Astrocyte of the cerebellum (primary cell): ENCODE data around the gene ITPKA.

Experiments used
- DNase-seq: peaks from one replicate; pipeline ENCODE4 v3.0.0-alpha.2; 2011; ENCODE audit warnings: low read depth
- H3K4me3 ChIP-seq: 2 replicates; pipeline ENCODE4 v1.5.1; 2011; ENCODE audit warnings: mild to moderate bottlenecking, low read depth, low read length, moderate library complexity
- in situ Hi-C: cut with HindIII; loops from 2 replicates; pipeline ENCODE4 v1.10.0; 2017; ENCODE audit warnings: low sequenced_read_pairs
- TF ChIP-seq, protein P1 (sequence below): IDR thresholded peaks from 2 replicates; pipeline ENCODE4 v1.5.1; 2012; ENCODE audit warnings: low read length, low read depth, moderate library complexity, mild to moderate bottlenecking; ENCODE audit errors: missing control alignments

ITPKA gene

GRCh38 chr15:41507820-41508290 is 14.2 kb downstream of the ITPKA start:
- TF ChIP-seq, protein P1, sequence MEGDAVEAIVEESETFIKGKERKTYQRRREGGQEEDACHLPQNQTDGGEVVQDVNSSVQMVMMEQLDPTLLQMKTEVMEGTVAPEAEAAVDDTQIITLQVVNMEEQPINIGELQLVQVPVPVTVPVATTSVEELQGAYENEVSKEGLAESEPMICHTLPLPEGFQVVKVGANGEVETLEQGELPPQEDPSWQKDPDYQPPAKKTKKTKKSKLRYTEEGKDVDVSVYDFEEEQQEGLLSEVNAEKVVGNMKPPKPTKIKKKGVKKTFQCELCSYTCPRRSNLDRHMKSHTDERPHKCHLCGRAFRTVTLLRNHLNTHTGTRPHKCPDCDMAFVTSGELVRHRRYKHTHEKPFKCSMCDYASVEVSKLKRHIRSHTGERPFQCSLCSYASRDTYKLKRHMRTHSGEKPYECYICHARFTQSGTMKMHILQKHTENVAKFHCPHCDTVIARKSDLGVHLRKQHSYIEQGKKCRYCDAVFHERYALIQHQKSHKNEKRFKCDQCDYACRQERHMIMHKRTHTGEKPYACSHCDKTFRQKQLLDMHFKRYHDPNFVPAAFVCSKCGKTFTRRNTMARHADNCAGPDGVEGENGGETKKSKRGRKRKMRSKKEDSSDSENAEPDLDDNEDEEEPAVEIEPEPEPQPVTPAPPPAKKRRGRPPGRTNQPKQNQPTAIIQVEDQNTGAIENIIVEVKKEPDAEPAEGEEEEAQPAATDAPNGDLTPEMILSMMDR: no peak
- DNase-seq: no peak
- in situ Hi-C loops: no loop called here
- no peak overlapping the region for H3K4me3 ChIP-seq

DNA sequence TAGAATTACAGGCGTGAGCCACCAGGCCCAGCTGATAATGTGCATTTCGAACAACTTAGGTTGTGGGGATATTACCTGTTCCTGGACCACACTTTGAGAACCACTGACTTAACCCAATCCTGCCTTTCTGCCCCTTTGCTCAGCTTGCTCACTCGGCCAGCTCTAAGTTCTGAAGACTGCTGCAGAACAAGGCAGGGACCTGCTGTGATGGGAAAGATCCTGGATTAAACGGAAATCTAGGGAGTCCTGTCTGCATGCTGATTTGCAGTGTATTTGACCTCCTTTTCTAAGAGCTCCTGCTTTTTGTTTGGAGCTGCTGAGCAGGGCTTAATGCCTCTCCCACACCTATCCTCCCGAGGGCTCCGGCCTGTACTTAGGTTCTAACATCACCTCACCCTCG is 17.1 kb downstream of the ITPKA start:
- H3K4me3 ChIP-seq: no peak overlapping the region
- no peak for DNase-seq
- TF ChIP-seq, protein P1: no peak
- in situ Hi-C loops: no loop called here

DNA sequence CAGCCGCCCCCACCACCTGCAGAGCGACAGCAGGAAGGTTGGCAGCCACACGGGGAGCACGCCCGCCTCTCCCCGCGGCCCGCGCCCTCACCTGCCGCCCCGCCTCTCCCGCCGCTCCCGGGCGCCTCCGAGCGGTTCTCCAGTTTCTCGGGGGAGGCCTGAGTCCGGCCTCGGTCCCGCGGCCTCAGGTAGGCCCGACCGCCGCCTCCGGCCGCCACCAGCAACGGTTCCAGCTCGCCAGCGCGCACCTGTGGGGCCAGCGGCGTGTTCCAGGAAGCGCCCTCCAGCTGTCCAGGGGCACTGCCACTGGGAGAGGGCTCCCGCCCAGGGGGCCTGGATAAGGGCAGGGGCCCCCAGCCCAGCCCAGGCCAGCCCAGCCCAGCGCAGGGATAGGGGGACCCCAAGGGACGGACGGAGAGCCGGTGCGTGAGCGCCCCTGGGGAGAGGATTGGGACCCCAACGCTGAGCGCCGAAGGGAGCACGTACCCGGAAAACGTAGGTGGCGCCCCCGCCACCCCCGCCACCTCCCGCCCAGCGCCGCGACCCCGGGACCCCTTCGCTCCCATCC is 17.7 kb downstream of the ITPKA start:
- H3K4me3 ChIP-seq: no peak overlapping the region
- TF ChIP-seq, protein P1: no peak
- no peak for DNase-seq
- in situ Hi-C loops: no loop called here

GRCh38 chr15:41511899-41512369 is 18.3 kb downstream of the ITPKA start:
- TF ChIP-seq, protein P1: no peak
- no peak overlapping the region for H3K4me3 ChIP-seq
- in situ Hi-C loops: no loop called here
- no peak for DNase-seq

DNA sequence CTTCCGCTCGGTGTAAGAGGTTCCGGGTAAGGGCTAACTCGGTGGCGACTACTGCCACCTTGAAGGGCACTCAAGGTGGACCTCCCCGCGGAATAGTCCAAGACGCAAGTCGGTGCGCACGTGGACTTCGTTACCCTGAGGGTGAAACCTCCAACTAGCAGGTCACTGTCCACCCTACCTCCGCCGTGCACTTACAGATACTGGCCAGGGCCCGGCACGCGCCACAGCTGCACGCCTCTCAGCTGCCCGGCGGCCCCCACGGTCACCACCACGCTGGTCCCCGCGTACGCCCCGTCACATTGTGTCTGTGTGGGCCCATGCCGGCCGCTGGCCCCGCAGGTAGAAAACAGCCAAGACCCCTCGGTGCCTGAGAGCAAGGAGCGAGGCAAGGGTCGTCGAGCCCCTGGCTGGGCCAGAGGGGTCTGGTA is 18.9 kb downstream of the ITPKA start:
- H3K4me3 ChIP-seq: peak overlapping the region; percentile 28
- no peak for DNase-seq
- in situ Hi-C loops: no loop called here
- TF ChIP-seq, protein P1: no peak

DNA sequence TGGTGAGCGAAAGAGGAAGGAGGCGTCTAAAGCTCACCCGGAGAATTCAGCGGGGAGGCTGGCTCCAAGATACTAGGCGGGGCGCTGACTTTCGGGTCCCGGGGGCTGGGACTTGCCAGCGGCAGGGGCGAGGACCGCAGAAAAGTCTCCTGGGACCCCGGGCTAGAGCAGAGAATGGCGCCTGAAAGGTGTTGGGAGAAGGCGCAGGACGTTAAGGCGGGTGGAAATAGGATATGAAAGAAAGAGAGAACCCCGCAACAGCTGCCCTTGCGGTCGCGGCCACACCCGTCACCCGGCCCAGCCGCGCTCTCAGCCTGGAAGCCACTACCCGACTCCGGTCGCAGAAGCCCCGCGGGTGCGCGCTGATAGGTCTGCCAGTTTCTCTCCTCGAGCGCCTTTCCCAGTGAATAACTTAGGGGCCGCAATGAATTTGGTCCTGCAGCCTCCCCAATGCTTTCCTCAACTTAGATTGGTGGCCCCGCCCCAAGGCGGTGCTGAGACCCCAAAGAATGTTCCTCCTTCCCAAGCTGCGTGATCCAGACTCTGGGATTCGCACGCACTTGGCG is 19.3 kb downstream of the ITPKA start:
- TF ChIP-seq, protein P1: no peak
- no peak for DNase-seq
- in situ Hi-C loops: no loop called here
- peak overlapping the region; percentile 28 for H3K4me3 ChIP-seq
